Loucy (cell line): ENCODE measurements around the gene SIL1.

Experiments used
- EZH2phosphoT487 ChIP-seq: fragments of 200-600 bp; IDR thresholded peaks from 2 replicates; pipeline ENCODE4 v1.6.1; 2018; ENCODE audit warnings: antibody characterized with exemption, mild to moderate bottlenecking, moderate library complexity, borderline replicate concordance
- TF ChIP-seq, protein P1 (sequence below): fragments of 200-600 bp; sonication (generic); conservative IDR thresholded peaks from 2 replicates; pipeline ENCODE4 v1.5.1; 2014; ENCODE audit warnings: mild to moderate bottlenecking, antibody characterized with exemption, low read length

DNA sequence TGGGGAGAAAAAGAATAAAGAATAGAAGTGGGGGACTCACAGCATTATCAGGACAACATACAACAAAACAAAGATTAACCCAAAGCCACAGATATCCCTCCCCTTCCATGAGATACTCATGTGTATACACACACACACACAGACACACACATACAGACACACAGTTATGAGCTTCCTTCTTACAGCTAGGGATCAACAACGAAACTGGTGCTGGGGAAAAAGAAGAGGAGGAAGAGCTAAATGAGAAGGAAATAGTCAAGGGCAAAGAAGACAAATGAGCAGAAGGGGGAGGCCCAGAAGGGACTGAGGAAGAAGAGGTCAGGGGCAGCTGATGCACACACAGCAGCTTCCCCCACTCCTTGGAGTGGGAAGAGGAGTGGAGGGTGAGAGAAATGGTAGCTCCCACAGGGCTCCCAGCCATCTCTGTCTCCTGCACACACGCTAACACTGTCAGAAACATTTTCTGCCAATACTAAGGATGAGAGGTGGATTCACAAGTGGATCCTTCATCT is 66.2 kb downstream of the SIL1 start:
- TF ChIP-seq, protein P1, sequence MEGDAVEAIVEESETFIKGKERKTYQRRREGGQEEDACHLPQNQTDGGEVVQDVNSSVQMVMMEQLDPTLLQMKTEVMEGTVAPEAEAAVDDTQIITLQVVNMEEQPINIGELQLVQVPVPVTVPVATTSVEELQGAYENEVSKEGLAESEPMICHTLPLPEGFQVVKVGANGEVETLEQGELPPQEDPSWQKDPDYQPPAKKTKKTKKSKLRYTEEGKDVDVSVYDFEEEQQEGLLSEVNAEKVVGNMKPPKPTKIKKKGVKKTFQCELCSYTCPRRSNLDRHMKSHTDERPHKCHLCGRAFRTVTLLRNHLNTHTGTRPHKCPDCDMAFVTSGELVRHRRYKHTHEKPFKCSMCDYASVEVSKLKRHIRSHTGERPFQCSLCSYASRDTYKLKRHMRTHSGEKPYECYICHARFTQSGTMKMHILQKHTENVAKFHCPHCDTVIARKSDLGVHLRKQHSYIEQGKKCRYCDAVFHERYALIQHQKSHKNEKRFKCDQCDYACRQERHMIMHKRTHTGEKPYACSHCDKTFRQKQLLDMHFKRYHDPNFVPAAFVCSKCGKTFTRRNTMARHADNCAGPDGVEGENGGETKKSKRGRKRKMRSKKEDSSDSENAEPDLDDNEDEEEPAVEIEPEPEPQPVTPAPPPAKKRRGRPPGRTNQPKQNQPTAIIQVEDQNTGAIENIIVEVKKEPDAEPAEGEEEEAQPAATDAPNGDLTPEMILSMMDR = no peak
- TF ChIP-seq EZH2phosphoT487 = no peak
